Spinal cord (tissue), 10 donors: ENCODE measurements around the gene FOXG1. TPM values are rescaled to one million over a fixed set of nuclear protein-coding genes. Genes with fewer than 3 reads are reported as not detected.

ENCODE experiments used
- DNase-seq, 6 donors: peaks; one replicate each; pipeline versions ENCODE4 v3.0.0 to v3.0.0-alpha.2; 2013 to 2015; ENCODE audit warnings: low spot score in 6 of 6, low read depth in 4 of 6
- H3K27ac ChIP-seq: one replicate; pipeline ENCODE4 v1.5.1; 2013; ENCODE audit warnings: low read depth, low read length, control low read depth
- H3K27me3 ChIP-seq: one replicate; pipeline ENCODE4 v1.6.1; 2013; ENCODE audit warnings: low read length; ENCODE audit not compliant: control insufficient read depth, insufficient read depth
- H3K36me3 ChIP-seq: one replicate; pipeline ENCODE4 v1.6.1; 2013; ENCODE audit warnings: low read length; ENCODE audit not compliant: control insufficient read depth, insufficient read depth
- H3K4me1 ChIP-seq: one replicate; pipeline ENCODE4 v1.6.1; 2013; ENCODE audit warnings: low read length; ENCODE audit not compliant: control insufficient read depth, insufficient read depth
- H3K4me3 ChIP-seq: one replicate; pipeline ENCODE4 v1.5.1; 2013; ENCODE audit warnings: low read depth, low read length, control low read depth
- H3K9me3 ChIP-seq: one replicate; pipeline ENCODE4 v1.6.1; 2013; ENCODE audit warnings: low read length; ENCODE audit not compliant: control insufficient read depth, insufficient read depth
- WGBS: methylation state at CpG from one replicate; pipeline ENCODE4 v1.1.5; 2013; ENCODE audit warnings: missing lambda C conversion rate; ENCODE audit not compliant: insufficient coverage; 5-methylcytosine and 5-hydroxymethylcytosine counted together
- polyA plus RNA-seq, 2 donors: library from polyadenylated mRNA; unstranded; fragments of 120-200 nt; gene quantifications; one replicate each; pipeline ENCODE4 v1.2.1, GENCODE V29; 2013; ENCODE audit not compliant: insufficient read length in 2 of 2
- total RNA-seq, 2 donors: library from RNA; depleted of rRNA in 1 of 2; stranded (reverse); fragments of 120-200 nt in 1 of 2; fragments of >200 nt in 1 of 2; gene quantifications; one replicate each; pipeline versions ENCODE4 v1.2.3 to v1.2.4, GENCODE V29; 2013 to 2014
- donor health status: healthy.

FOXG1 gene
- total and polyA plus RNA-seq, 4 donors, result 1.5 TPM; not detected in 3

GRCh38 chr14:28755198-28755815 is 11.3 kb upstream of the FOXG1 start:
- Histone ChIP-seq H3K27me3 (peaks cover 71% of the 10 kb centered on the region), H3K4me3 (no peak overlapping the region)

GRCh38 chr14:28755884-28756268 is 10.7 kb upstream of the FOXG1 start:
- peaks cover 14% of the 10 kb centered on the region for H3K4me1 ChIP-seq
- WGBS, result no CpG with 5 or more reads among the region's 3 CpGs
- DNase-seq, result peak in 1 of 6 donors; percentile 62
- H3K9me3 ChIP-seq, result peaks cover 1% of the 10 kb centered on the region
- no peak overlapping the region for H3K27ac ChIP-seq
- no peak overlapping the region for H3K4me3 ChIP-seq
- H3K27me3 ChIP-seq, result peaks cover 77% of the 10 kb centered on the region
- H3K36me3 ChIP-seq, result no peaks in the 10 kb centered on the region

More at GRCh38 chr14:28755198-28755815, 11.3 kb upstream of the FOXG1 start:
- Histone ChIP-seq H3K4me1 (peaks cover 14% of the 10 kb centered on the region), H3K9me3 (peaks cover 1% of the 10 kb centered on the region), H3K36me3 (no peaks in the 10 kb centered on the region), H3K27ac (no peak overlapping the region)
- DNase-seq, result peak in 2 of 6 donors; percentile 25 to 83
- WGBS, result 3% methylated on average over 6 of the region's 14 CpGs

- DNase-seq, result peak in 2 of 6 donors; percentile 31 to 75
Measured at GRCh38 chr14:28756269-28756883, 10.2 kb upstream of the FOXG1 start.

GRCh38 chr14:28756884-28757570 is 9.6 kb upstream of the FOXG1 start:
- peaks cover 14% of the 10 kb centered on the region for H3K4me1 ChIP-seq
- peaks cover 82% of the 10 kb centered on the region for H3K27me3 ChIP-seq
- no peaks in the 10 kb centered on the region for H3K36me3 ChIP-seq
- WGBS, result 2% methylated on average over 20 of the region's 23 CpGs
- H3K27ac ChIP-seq, result no peak overlapping the region
- H3K4me3 ChIP-seq, result no peak overlapping the region
- peaks cover 1% of the 10 kb centered on the region for H3K9me3 ChIP-seq
- peak in 2 of 6 donors; percentile 86 to 92 for DNase-seq

More at GRCh38 chr14:28756269-28756883, 10.2 kb upstream of the FOXG1 start:
- Histone ChIP-seq H3K27ac (no peak overlapping the region), H3K27me3 (peaks cover 79% of the 10 kb centered on the region), H3K4me1 (peaks cover 14% of the 10 kb centered on the region), H3K36me3 (no peaks in the 10 kb centered on the region), H3K9me3 (peaks cover 1% of the 10 kb centered on the region), H3K4me3 (no peak overlapping the region)
- WGBS, result 5% methylated on average over 9 of the region's 18 CpGs

GRCh38 chr14:28757786-28758185 is 8.8 kb upstream of the FOXG1 start:
- H3K4me1 ChIP-seq, result peaks cover 14% of the 10 kb centered on the region

GRCh38 chr14:28758253-28758884 is 8.2 kb upstream of the FOXG1 start:
- H3K4me3 ChIP-seq, result no peak overlapping the region
- no CpG with 5 or more reads among the region's 12 CpGs for WGBS
- no peak overlapping the region for H3K27ac ChIP-seq
- peaks cover 1% of the 10 kb centered on the region for H3K9me3 ChIP-seq
- peaks cover 91% of the 10 kb centered on the region for H3K27me3 ChIP-seq
- peaks cover 14% of the 10 kb centered on the region for H3K4me1 ChIP-seq
- DNase-seq, result peak in 2 of 6 donors; percentile 19 to 74
- H3K36me3 ChIP-seq, result no peaks in the 10 kb centered on the region

More at GRCh38 chr14:28757786-28758185, 8.8 kb upstream of the FOXG1 start:
- Histone ChIP-seq H3K9me3 (peaks cover 1% of the 10 kb centered on the region), H3K4me3 (no peak overlapping the region), H3K27me3 (peaks cover 90% of the 10 kb centered on the region), H3K36me3 (no peaks in the 10 kb centered on the region), H3K27ac (no peak overlapping the region)
- WGBS, result no CpG with 5 or more reads among the region's 7 CpGs
- peak in 2 of 6 donors; percentile 10 to 64 for DNase-seq

- peak in 2 of 6 donors; percentile 23 to 68 for DNase-seq
- no peak overlapping the region for H3K4me3 ChIP-seq
- H3K27me3 ChIP-seq, result peaks cover 95% of the 10 kb centered on the region
- peaks cover 14% of the 10 kb centered on the region for H3K4me1 ChIP-seq
- WGBS, result 0% methylated on average over 13 of the region's 30 CpGs
- H3K27ac ChIP-seq, result no peak overlapping the region
- peaks cover 1% of the 10 kb centered on the region for H3K9me3 ChIP-seq
- no peaks in the 10 kb centered on the region for H3K36me3 ChIP-seq
Measured at GRCh38 chr14:28758885-28759652, 7.5 kb upstream of the FOXG1 start.

- Histone ChIP-seq H3K9me3 (peaks cover 1% of the 10 kb centered on the region), H3K36me3 (no peaks in the 10 kb centered on the region), H3K4me1 (peaks cover 14% of the 10 kb centered on the region), H3K27me3 (peaks cover 98% of the 10 kb centered on the region), H3K4me3 (no peak overlapping the region), H3K27ac (no peak overlapping the region)
- 1% methylated on average over 26 of the region's 36 CpGs for WGBS
- peak in 2 of 6 donors; percentile 65 to 77 for DNase-seq
Measured at GRCh38 chr14:28759653-28760313, 6.8 kb upstream of the FOXG1 start.
